Chondrocyte (in vitro differentiated cells): Measurements from ENCODE around the gene PLXNA4. TPM values are rescaled to one million over a fixed set of nuclear protein-coding genes. Genes with fewer than 3 reads are reported as not detected.
A peak's percentile ranks its signal among the peaks of the same experiment; 100 is the strongest.

ENCODE experiments used
- DNase-seq: peaks from one replicate; pipeline ENCODE4 v3.0.0; 2021; ENCODE audit warnings: mixed read lengths, low spot score
- H3K27ac Mint-ChIP-seq: one replicate; pipeline ENCODE4 v1.8.0; 2021; ENCODE audit warnings: mild to moderate bottlenecking, moderate library complexity, mixed read lengths; ENCODE audit not compliant: unreplicated experiment
- H3K27me3 Mint-ChIP-seq: 2 replicates; pipeline ENCODE4 v1.8.0; 2021; ENCODE audit warnings: low read depth, mixed read lengths
- H3K36me3 Mint-ChIP-seq: 2 replicates; pipeline ENCODE4 v1.8.0; 2021; ENCODE audit warnings: low read depth, mixed read lengths
- H3K4me1 Mint-ChIP-seq: 2 replicates; pipeline ENCODE4 v1.8.0; 2021; ENCODE audit warnings: low read depth, mild to moderate bottlenecking, mixed read lengths
- H3K4me3 Mint-ChIP-seq: one replicate; pipeline ENCODE4 v1.8.0; 2021; ENCODE audit warnings: mild to moderate bottlenecking, moderate library complexity, mixed read lengths; ENCODE audit not compliant: unreplicated experiment
- H3K9me3 Mint-ChIP-seq: 2 replicates; pipeline ENCODE4 v1.8.0; 2021; ENCODE audit warnings: low read depth, mixed read lengths
- CTCF ChIP-seq: fragments of 200-600 bp; sonication (generic); IDR thresholded peaks from 2 replicates; pipeline ENCODE4 v1.5.0; 2021; ENCODE audit warnings: antibody characterized with exemption, mild to moderate bottlenecking, moderate library complexity
- total RNA-seq: library from RNA; stranded (reverse); gene quantifications from 3 replicates; pipeline ENCODE4 v1.2.1, GENCODE V29; 2021

Gene PLXNA4
- total RNA-seq, 1 donor from 2014 or later: 11.3 TPM

GRCh38 chr7:132140341-132140740 lies 435.9 kb downstream of the PLXNA4 start:
- no peak for DNase-seq
- Mint-ChIP-seq H3K36me3 (peaks cover 7% of the 10 kb centered on the region), H3K4me1 (peaks cover 45% of the 10 kb centered on the region), H3K9me3 (no peaks in the 10 kb centered on the region), H3K27me3 (no peaks in the 10 kb centered on the region), H3K4me3 (no peak overlapping the region), H3K27ac (peak overlapping the region; percentile 28)
- TF ChIP-seq CTCF: no peak

- peaks cover 7% of the 10 kb centered on the region for H3K36me3 Mint-ChIP-seq
- H3K27ac Mint-ChIP-seq: no peak overlapping the region
- no peaks in the 10 kb centered on the region for H3K27me3 Mint-ChIP-seq
- TF ChIP-seq CTCF: no peak
- H3K4me3 Mint-ChIP-seq: no peak overlapping the region
- H3K9me3 Mint-ChIP-seq: no peaks in the 10 kb centered on the region
- H3K4me1 Mint-ChIP-seq: peaks cover 42% of the 10 kb centered on the region
- no peak for DNase-seq
Measured at GRCh38 chr7:132138817-132139216, 437.5 kb downstream of the PLXNA4 start.

GRCh38 chr7:132137681-132138080 lies 438.6 kb downstream of the PLXNA4 start:
- no peak for TF ChIP-seq CTCF
- DNase-seq: no peak
- no peaks in the 10 kb centered on the region for H3K27me3 Mint-ChIP-seq
- H3K4me3 Mint-ChIP-seq: no peak overlapping the region
- H3K4me1 Mint-ChIP-seq: peaks cover 36% of the 10 kb centered on the region
- peaks cover 12% of the 10 kb centered on the region for H3K36me3 Mint-ChIP-seq
- H3K9me3 Mint-ChIP-seq: no peaks in the 10 kb centered on the region
- no peak overlapping the region for H3K27ac Mint-ChIP-seq

- Mint-ChIP-seq H3K36me3 (peaks cover 14% of the 10 kb centered on the region), H3K27me3 (no peaks in the 10 kb centered on the region), H3K9me3 (no peaks in the 10 kb centered on the region), H3K4me3 (no peak overlapping the region), H3K27ac (no peak overlapping the region), H3K4me1 (peaks cover 21% of the 10 kb centered on the region)
- DNase-seq: no peak
- TF ChIP-seq CTCF: no peak
Measured at GRCh38 chr7:132135746-132136385, 440.4 kb downstream of the PLXNA4 start.

- no peak for DNase-seq
- Mint-ChIP-seq H3K27ac (no peak overlapping the region), H3K4me1 (peaks cover 15% of the 10 kb centered on the region), H3K9me3 (no peaks in the 10 kb centered on the region), H3K4me3 (no peak overlapping the region), H3K36me3 (peaks cover 19% of the 10 kb centered on the region), H3K27me3 (no peaks in the 10 kb centered on the region)
- no peak for TF ChIP-seq CTCF
Measured at GRCh38 chr7:132134814-132135445, 441.3 kb downstream of the PLXNA4 start.
